Kidney (tissue), 14 donors: Measurements from ENCODE around the gene BEND5. TPM values are rescaled to one million over a fixed set of nuclear protein-coding genes. Genes with fewer than 3 reads are reported as not detected.
A peak's percentile ranks its signal among the peaks of the same experiment; 100 is the strongest.

Experiments
- DNase-seq, 5 donors: peaks; one replicate each; pipeline ENCODE4 v3.0.0-alpha.2; 2013 to 2020
- FAIRE-seq: peaks from 2 replicates; lab custom pipeline; 2012; peaks lifted over from hg19 to GRCh38; lab: Jason Lieb, UNC
- H3K27ac ChIP-seq, 2 donors: one replicate each; pipeline ENCODE4 v1.7.0; 2013; ENCODE audit warnings: low read depth in 2 of 2, low read length in 2 of 2, inconsistent platforms in 1 of 2
- H3K27me3 ChIP-seq: one replicate; pipeline ENCODE4 v1.7.1; 2013; ENCODE audit warnings: low read length, inconsistent platforms; ENCODE audit not compliant: control insufficient read depth, insufficient read depth
- H3K36me3 ChIP-seq, 3 donors: one replicate each; pipeline versions ENCODE4 v1.7.0 to v1.7.1; 2013; ENCODE audit warnings: low read length in 3 of 3, control low read depth in 1 of 3, inconsistent platforms in 1 of 3; ENCODE audit not compliant: insufficient read depth in 3 of 3, control insufficient read depth in 2 of 3
- H3K4me1 ChIP-seq, 3 donors: one replicate each; pipeline versions ENCODE4 v1.7.0 to v1.7.1; 2013; ENCODE audit warnings: low read length in 3 of 3, inconsistent platforms in 1 of 3, low read depth in 1 of 3; ENCODE audit not compliant: control insufficient read depth in 2 of 3, insufficient read depth in 2 of 3
- H3K4me3 ChIP-seq, 3 donors: one replicate each; pipeline versions ENCODE4 v1.7.0 to v1.8.1; 2013; ENCODE audit warnings: low read length in 3 of 3, control low read depth in 1 of 3, inconsistent platforms in 1 of 3
- H3K9ac ChIP-seq, 3 donors: one replicate each; pipeline versions ENCODE4 v1.7.0 to v1.7.1; 2013; ENCODE audit warnings: low read length in 3 of 3, control low read depth in 1 of 3, inconsistent platforms in 1 of 3
- H3K9me3 ChIP-seq, 3 donors: one replicate each; pipeline versions ENCODE4 v1.7.0 to v1.7.1; 2013; ENCODE audit warnings: low read length in 3 of 3, control low read depth in 1 of 3, inconsistent platforms in 1 of 3; ENCODE audit not compliant: control insufficient read depth in 2 of 3, insufficient read depth in 1 of 3
- intact Hi-C: fragments of 100-400 bp; cut with DNase I; formaldehyde crosslinking; loops from one replicate; pipeline ENCODE4 v1.11.1; 2022
- polyA plus RNA-seq: library from polyadenylated mRNA; stranded (reverse); fragments of 350-450 nt; fragmentation: Illumina TruSeq; extraction: RNeasy Lipid Tissue Mini Kit (QIAGEN cat#74804); gene quantifications from one replicate; pipeline ENCODE4 v1.2.3, GENCODE V29; 2014; ENCODE audit warnings: low read depth, low replicate concordance; ENCODE audit not compliant: insufficient read depth
- total RNA-seq: library from RNA; stranded (reverse); fragmentation: NEBNext Ultra II Directional; extraction: Animal tissue kit (Norgen Biotek cat#: 25700); gene quantifications from one replicate; pipeline ENCODE4 v1.2.1, GENCODE V29; 2021
- TF ChIP-seq, protein P1 (sequence below): IDR thresholded peaks from 3 replicates; pipeline ENCODE4 v1.5.1; 2012; ENCODE audit warnings: mild to moderate bottlenecking, moderate library complexity, borderline replicate concordance; ENCODE audit not compliant: insufficient read depth; ENCODE audit errors: extremely low read depth
- donor health status: control.
- donor health status: control.
- donor health status: control.
- donor health status: control.
- donor health status: control.
- donor health status: DM: yes; HTN: yes; CAD: no.
- donor health status: Normal renal cell carcinoma (clear cell type).

BEND5 gene
- total and polyA plus RNA-seq, 2 donors from 2014 or later: 11.6 to 27.1 TPM

DNA sequence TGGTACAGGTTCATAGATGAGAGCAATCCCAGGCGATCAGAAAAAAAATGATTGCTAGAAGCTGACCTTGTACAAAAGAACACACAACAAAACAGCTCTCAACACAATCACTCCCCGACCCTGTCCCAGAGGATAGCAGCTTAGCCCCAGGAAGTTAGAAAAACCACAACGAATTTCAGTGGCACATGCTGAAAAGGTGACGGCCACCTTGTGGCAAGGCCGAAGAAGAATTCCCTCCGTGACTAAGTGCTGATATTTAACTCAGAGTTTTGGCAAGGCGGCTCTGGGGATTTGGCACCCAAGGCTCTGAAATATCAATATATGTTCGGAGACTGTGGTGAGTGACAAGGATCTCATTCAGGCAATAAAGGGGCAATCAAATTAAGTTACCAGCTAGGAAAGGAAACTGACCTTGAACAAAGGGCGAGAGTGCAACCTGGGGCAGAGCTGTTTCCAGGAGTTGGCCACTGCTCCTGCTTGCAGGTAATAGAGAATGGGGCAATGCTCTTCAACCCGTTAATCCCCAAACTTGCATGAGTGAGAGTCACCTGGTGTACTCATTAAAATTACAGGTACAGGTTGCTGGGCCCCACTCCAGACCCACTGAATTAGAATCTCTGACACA, 96.2 kb downstream of the BEND5 start:
- FAIRE-seq: no peak
- Histone ChIP-seq H3K9me3 (no peaks in the 10 kb centered on the region), H3K4me3 (no peak overlapping the region), H3K27ac (peak overlapping the region; percentile 62 to 64), H3K4me1 (peaks cover 0 to 54% (median 35%) of the 10 kb centered on the region in 3 donors), H3K9ac (peak overlapping the region in 1 of 3 donors; percentile 27), H3K36me3 (no peaks in the 10 kb centered on the region), H3K27me3 (no peaks in the 10 kb centered on the region)
- DNase-seq: no peak
- TF ChIP-seq, protein P1, sequence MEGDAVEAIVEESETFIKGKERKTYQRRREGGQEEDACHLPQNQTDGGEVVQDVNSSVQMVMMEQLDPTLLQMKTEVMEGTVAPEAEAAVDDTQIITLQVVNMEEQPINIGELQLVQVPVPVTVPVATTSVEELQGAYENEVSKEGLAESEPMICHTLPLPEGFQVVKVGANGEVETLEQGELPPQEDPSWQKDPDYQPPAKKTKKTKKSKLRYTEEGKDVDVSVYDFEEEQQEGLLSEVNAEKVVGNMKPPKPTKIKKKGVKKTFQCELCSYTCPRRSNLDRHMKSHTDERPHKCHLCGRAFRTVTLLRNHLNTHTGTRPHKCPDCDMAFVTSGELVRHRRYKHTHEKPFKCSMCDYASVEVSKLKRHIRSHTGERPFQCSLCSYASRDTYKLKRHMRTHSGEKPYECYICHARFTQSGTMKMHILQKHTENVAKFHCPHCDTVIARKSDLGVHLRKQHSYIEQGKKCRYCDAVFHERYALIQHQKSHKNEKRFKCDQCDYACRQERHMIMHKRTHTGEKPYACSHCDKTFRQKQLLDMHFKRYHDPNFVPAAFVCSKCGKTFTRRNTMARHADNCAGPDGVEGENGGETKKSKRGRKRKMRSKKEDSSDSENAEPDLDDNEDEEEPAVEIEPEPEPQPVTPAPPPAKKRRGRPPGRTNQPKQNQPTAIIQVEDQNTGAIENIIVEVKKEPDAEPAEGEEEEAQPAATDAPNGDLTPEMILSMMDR: no peak
- intact Hi-C loops: no loop called here

DNA sequence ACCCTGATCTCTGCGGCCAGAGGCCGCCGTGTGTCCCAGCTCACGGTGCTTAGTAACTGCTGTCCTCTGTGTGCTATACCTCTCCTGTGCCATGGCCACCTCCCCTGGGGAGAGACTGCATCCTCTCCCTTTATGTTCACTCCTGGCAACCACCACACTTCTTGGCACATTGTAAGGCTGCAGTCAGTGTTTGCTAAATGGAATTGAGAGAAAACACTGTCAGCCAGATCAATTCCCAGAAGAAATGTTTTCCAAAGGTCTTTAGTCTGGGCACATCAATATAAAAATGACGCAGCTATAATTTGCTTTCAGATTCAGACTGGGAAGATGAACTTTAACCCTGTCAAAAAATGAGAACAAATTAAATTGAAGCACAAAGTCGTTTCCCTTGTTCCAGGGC, 96.8 kb downstream of the BEND5 start:
- TF ChIP-seq, protein P1: no peak
- H3K36me3 ChIP-seq: no peaks in the 10 kb centered on the region
- intact Hi-C loops: no loop called here

DNA sequence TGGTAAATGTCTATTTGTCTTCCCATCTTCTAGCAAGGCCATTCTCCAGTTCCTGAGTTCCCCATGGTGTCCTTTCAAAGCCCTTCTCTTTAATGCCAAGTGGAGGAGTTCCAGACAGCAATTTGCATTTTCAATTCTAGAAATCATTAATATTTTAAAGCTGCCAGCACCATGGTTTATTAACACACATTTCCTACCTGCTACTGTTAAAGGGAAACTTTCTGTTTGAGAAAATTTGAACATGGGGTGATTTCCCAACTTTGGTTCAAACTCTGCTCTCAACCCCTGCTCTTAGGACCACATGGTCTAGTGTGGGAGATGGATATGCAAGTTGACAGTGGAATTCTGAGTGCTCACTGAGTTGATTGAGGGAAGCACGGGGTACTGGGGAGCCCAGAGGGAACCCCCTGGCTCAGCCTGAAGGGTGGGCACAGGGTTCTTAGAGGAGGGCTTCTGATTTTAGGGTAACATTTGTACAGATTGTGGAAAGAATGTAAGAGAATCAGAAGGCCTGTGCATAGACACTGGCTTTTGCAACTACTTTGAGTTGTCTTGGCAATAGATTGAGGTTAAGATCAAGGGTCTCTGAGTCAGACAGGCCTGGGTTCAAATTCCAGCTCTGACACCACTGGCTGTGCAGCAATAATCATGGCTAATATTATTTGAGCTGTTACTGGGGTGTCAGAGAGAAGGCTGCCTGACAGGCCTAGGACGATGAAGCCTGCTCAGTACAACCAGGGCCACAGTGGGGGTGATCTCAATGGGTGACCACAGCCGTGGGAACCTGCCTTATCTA, 97.8 kb downstream of the BEND5 start:
- intact Hi-C loops: no loop called here

More for the DNA sequence above, 96.8 kb downstream of the BEND5 start:
- Histone ChIP-seq H3K9me3 (no peaks in the 10 kb centered on the region), H3K27ac (peak overlapping the region; percentile 62 to 84), H3K4me1 (peaks cover 0 to 48% (median 35%) of the 10 kb centered on the region in 3 donors), H3K4me3 (no peak overlapping the region), H3K27me3 (no peaks in the 10 kb centered on the region), H3K9ac (peak overlapping the region in 1 of 3 donors; percentile 27)
- DNase-seq (no peak), FAIRE-seq (no peak)

More for the DNA sequence above, 97.8 kb downstream of the BEND5 start:
- H3K9ac ChIP-seq: peak overlapping the region in 1 of 3 donors; percentile 27
- peak overlapping the region; percentile 63 to 84 for H3K27ac ChIP-seq
- TF ChIP-seq, protein P1: no peak
- H3K4me3 ChIP-seq: no peak overlapping the region
- DNase-seq (no peak), FAIRE-seq (peak; percentile 21)
- no peaks in the 10 kb centered on the region for H3K36me3 ChIP-seq
- peaks cover 0 to 45% (median 32%) of the 10 kb centered on the region in 3 donors for H3K4me1 ChIP-seq
- no peaks in the 10 kb centered on the region for H3K27me3 ChIP-seq
- H3K9me3 ChIP-seq: no peaks in the 10 kb centered on the region
